H9 (cell line): Measurements from ENCODE around the gene SRC. TPM values are rescaled to one million over a fixed set of nuclear protein-coding genes. Genes with fewer than 3 reads are reported as not detected.

Experiments
- DNase-seq: peaks from one replicate; pipeline ENCODE4 v3.0.0-alpha.2; 2017
- H2AFZ ChIP-seq: one replicate; pipeline ENCODE4 v1.6.1; 2013; ENCODE audit warnings: mild to moderate bottlenecking, low read length, control low read depth, moderate library complexity
- H2AK5ac ChIP-seq: 2 replicates; pipeline ENCODE4 v1.6.1; 2013; ENCODE audit warnings: low read length, control low read depth, mixed read lengths; ENCODE audit not compliant: insufficient read length
- H2BK120ac ChIP-seq: one replicate; pipeline ENCODE4 v1.6.1; 2013; ENCODE audit warnings: low read depth, mild to moderate bottlenecking, low read length, control low read depth, inconsistent platforms; ENCODE audit not compliant: poor library complexity, severe bottlenecking
- H2BK12ac ChIP-seq: 2 replicates; pipeline ENCODE4 v1.6.1; 2013; ENCODE audit warnings: low read length, control low read depth, mixed read lengths, low read depth; ENCODE audit not compliant: insufficient read length
- H2BK15ac ChIP-seq: 2 replicates; pipeline ENCODE4 v1.6.1; 2013; ENCODE audit warnings: low read depth, low read length, control low read depth
- H2BK20ac ChIP-seq: one replicate; pipeline ENCODE4 v1.6.1; 2013; ENCODE audit warnings: low read depth, mild to moderate bottlenecking, low read length, control low read depth, inconsistent platforms; ENCODE audit not compliant: poor library complexity, severe bottlenecking
- H2BK5ac ChIP-seq: 2 replicates; pipeline ENCODE4 v1.6.1; 2013; ENCODE audit warnings: low read length, control low read depth, mixed read lengths; ENCODE audit not compliant: insufficient read length
- H3K14ac ChIP-seq: 2 replicates; pipeline ENCODE4 v1.6.1; 2013; ENCODE audit warnings: low read length, control low read depth; ENCODE audit not compliant: insufficient read depth
- H3K18ac ChIP-seq: 2 replicates; pipeline ENCODE4 v1.6.1; 2013; ENCODE audit warnings: low read depth, mild to moderate bottlenecking, mixed read lengths, low read length, control low read depth; ENCODE audit not compliant: insufficient read length
- H3K23ac ChIP-seq: 2 replicates; pipeline ENCODE4 v1.6.1; 2013; ENCODE audit warnings: low read length, control low read depth, mixed read lengths, low read depth; ENCODE audit not compliant: insufficient read length
- H3K23me2 ChIP-seq: 2 replicates; pipeline ENCODE4 v1.6.1; 2013; ENCODE audit warnings: low read depth, mild to moderate bottlenecking, mixed read lengths, low read length, control low read depth; ENCODE audit not compliant: insufficient read length, poor library complexity, severe bottlenecking
- H3K27ac ChIP-seq: 2 replicates; pipeline ENCODE4 v1.5.1; 2013; ENCODE audit warnings: low read length, control low read depth, mixed read lengths, low read depth; ENCODE audit not compliant: insufficient read length
- H3K27me3 ChIP-seq: 2 replicates; pipeline ENCODE4 v1.6.1; 2013; ENCODE audit warnings: low read length, control low read depth, inconsistent platforms; ENCODE audit not compliant: insufficient read depth
- H3K4ac ChIP-seq: 2 replicates; pipeline ENCODE4 v1.6.1; 2013; ENCODE audit warnings: low read depth, mild to moderate bottlenecking, control low read depth, inconsistent platforms, low read length, moderate library complexity
- H3K4me1 ChIP-seq: 2 replicates; pipeline ENCODE4 v1.6.1; 2013; ENCODE audit warnings: low read length, control low read depth, inconsistent platforms; ENCODE audit not compliant: insufficient read depth
- H3K4me2 ChIP-seq: 2 replicates; pipeline ENCODE4 v1.6.1; 2013; ENCODE audit warnings: low read length, control low read depth, mixed read lengths; ENCODE audit not compliant: insufficient read length, insufficient read depth
- H3K56ac ChIP-seq: 2 replicates; pipeline ENCODE4 v1.6.1; 2013; ENCODE audit warnings: low read depth, mild to moderate bottlenecking, mixed read lengths, low read length, control low read depth; ENCODE audit not compliant: insufficient read length
- H3K79me1 ChIP-seq: 2 replicates; pipeline ENCODE4 v1.6.1; 2013; ENCODE audit warnings: low read depth, mild to moderate bottlenecking, moderate library complexity, low read length, control low read depth, inconsistent platforms; ENCODE audit not compliant: insufficient read depth, poor library complexity, severe bottlenecking
- H3K79me2 ChIP-seq: 2 replicates; pipeline ENCODE4 v1.6.1; 2013; ENCODE audit warnings: low read length, control low read depth, inconsistent platforms; ENCODE audit not compliant: insufficient read depth
- H3K9ac ChIP-seq: 2 replicates; pipeline ENCODE4 v1.6.1; 2013; ENCODE audit warnings: low read length, control low read depth, mixed read lengths; ENCODE audit not compliant: insufficient read length; ENCODE audit errors: extremely low read depth
- H3K9me3 ChIP-seq: one replicate; pipeline ENCODE4 v1.6.1; 2013; ENCODE audit warnings: low read depth, low read length, inconsistent platforms; ENCODE audit not compliant: control insufficient read depth
- H3T11ph ChIP-seq: one replicate; pipeline ENCODE4 v1.6.1; 2013; ENCODE audit warnings: mild to moderate bottlenecking, low read length, control low read depth, inconsistent platforms
- H4K20me1 ChIP-seq: one replicate; pipeline ENCODE4 v1.6.1; 2013; ENCODE audit not compliant: control insufficient read depth, insufficient read length, insufficient read depth
- H4K5ac ChIP-seq: 2 replicates; pipeline ENCODE4 v1.6.1; 2013; ENCODE audit warnings: low read depth, mild to moderate bottlenecking, mixed read lengths, low read length, control low read depth; ENCODE audit not compliant: insufficient read length
- H4K8ac ChIP-seq: replicated peaks from 2 replicates; pipeline ENCODE4 v1.6.1; 2013; ENCODE audit warnings: low read length, control low read depth, mixed read lengths, low read depth; ENCODE audit not compliant: insufficient read length
- H4K91ac ChIP-seq: 2 replicates; pipeline ENCODE4 v1.6.1; 2013; ENCODE audit warnings: low read depth, mild to moderate bottlenecking, moderate library complexity, mixed read lengths, low read length, control low read depth; ENCODE audit not compliant: insufficient read length
- H3K27ac Mint-ChIP-seq, 3 experiments: 2 replicates in 2 of 3; 3 replicates in 1 of 3; pipeline ENCODE4 v1.8.0; 2020 to 2021; ENCODE audit warnings: mixed read lengths in 3 of 3, mild to moderate bottlenecking in 1 of 3, moderate library complexity in 1 of 3
- H3K27me3 Mint-ChIP-seq: 2 replicates; pipeline ENCODE4 v1.8.0; 2021; ENCODE audit warnings: low read depth, mild to moderate bottlenecking, moderate library complexity, mixed read lengths
- H3K36me3 Mint-ChIP-seq, 3 experiments: 2 replicates in 2 of 3; 3 replicates in 1 of 3; pipeline ENCODE4 v1.8.0; 2020 to 2021; ENCODE audit warnings: low read depth in 3 of 3, mixed read lengths in 3 of 3; ENCODE audit not compliant: insufficient read depth in 1 of 3
- H3K4me1 Mint-ChIP-seq, 2 experiments: 2 replicates each; pipeline ENCODE4 v1.8.0; 2020; ENCODE audit warnings: mixed read lengths in 2 of 2
- H3K4me3 Mint-ChIP-seq, 2 experiments: 2 replicates in 1 of 2; 3 replicates in 1 of 2; pipeline ENCODE4 v1.8.0; 2020 to 2021; ENCODE audit warnings: mild to moderate bottlenecking in 2 of 2, mixed read lengths in 2 of 2, moderate library complexity in 1 of 2
- H3K9me3 Mint-ChIP-seq, 2 experiments: 2 replicates in 1 of 2; 3 replicates in 1 of 2; pipeline ENCODE4 v1.8.0; 2020; ENCODE audit warnings: mild to moderate bottlenecking in 2 of 2, mixed read lengths in 2 of 2, moderate library complexity in 1 of 2
- WGBS: extraction: QIAGEN DNeasy Blood & Tissue Kit; methylation state at CpG from one replicate; pipeline ENCODE4 v1.1.7; 2013; ENCODE audit warnings: missing lambda C conversion rate, low lambda C conversion rate, mixed read lengths; ENCODE audit not compliant: insufficient read length; ENCODE audit errors: extremely low coverage; 5-methylcytosine and 5-hydroxymethylcytosine counted together
- total RNA-seq: library from RNA; stranded (reverse); gene quantifications from 2 replicates; pipeline ENCODE4 v1.2.1, GENCODE V29; 2021
- TF ChIP-seq, protein P1 (sequence below): fragments of 200-600 bp; sonication (generic); conservative IDR thresholded peaks from 3 replicates; pipeline ENCODE4 v1.8.0; 2021; ENCODE audit warnings: antibody characterized with exemption, mild to moderate bottlenecking

The SRC gene
- total RNA-seq, 1 experiment from 2014 or later: 44.5 TPM

DNA sequence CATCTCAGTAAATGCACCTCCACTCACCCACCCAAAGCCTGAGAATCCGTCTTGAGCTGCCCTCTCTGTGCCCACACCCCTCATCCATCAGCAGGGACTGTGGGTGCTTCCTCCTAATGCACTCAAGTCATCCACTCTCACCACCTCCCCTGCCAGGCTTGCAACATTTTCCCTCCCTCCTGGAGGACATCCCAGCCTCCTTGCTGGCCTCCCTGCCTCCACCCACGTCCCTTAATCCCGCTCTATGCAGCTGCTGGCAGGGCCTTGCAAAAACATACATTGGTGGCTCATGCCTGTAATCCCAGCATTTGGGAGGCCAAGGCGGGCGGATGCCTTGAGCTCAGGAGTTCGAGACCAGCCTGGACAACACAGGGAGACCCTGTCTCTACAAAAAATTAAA, 15.6 kb upstream of the SRC start:
- Mint-ChIP-seq H3K36me3 (no peaks in the 10 kb centered on the region; a peak in 1 of 7 replicates), H3K27ac (no peak overlapping the region), H3K4me3 (no peak overlapping the region), H3K27me3 (peaks cover 1% of the 10 kb centered on the region; the same call in 1 of the 2 replicates), H3K4me1 (peaks cover 4 to 10% of the 10 kb centered on the region in 2 experiments), H3K9me3 (no peaks in the 10 kb centered on the region)
- Histone ChIP-seq H2BK120ac (no peak overlapping the region), H3K4ac (no peak overlapping the region), H3K27me3 (no peaks in the 10 kb centered on the region; the same call in none of the 2 replicates), H3K27ac (no peak overlapping the region), H3K4me1 (no peaks in the 10 kb centered on the region), H3K23me2 (no peaks in the 10 kb centered on the region), H3K14ac (no peak overlapping the region), H3T11ph (no peak overlapping the region), H4K91ac (no peak overlapping the region), H4K5ac (no peak overlapping the region), H3K56ac (no peak overlapping the region), H2BK5ac (no peak overlapping the region), H3K18ac (no peak overlapping the region), H3K9ac (no peak overlapping the region), H3K79me1 (no peaks in the 10 kb centered on the region), H4K20me1 (no peaks in the 10 kb centered on the region), H2BK12ac (no peak overlapping the region), H3K4me2 (no peak overlapping the region), H3K9me3 (no peaks in the 10 kb centered on the region), H4K8ac (no peak overlapping the region), H3K23ac (no peak overlapping the region), H2AFZ (no peak overlapping the region), H2AK5ac (no peak overlapping the region), H2BK15ac (no peak overlapping the region), H2BK20ac (no peak overlapping the region), H3K79me2 (no peaks in the 10 kb centered on the region)
- TF ChIP-seq, protein P1, sequence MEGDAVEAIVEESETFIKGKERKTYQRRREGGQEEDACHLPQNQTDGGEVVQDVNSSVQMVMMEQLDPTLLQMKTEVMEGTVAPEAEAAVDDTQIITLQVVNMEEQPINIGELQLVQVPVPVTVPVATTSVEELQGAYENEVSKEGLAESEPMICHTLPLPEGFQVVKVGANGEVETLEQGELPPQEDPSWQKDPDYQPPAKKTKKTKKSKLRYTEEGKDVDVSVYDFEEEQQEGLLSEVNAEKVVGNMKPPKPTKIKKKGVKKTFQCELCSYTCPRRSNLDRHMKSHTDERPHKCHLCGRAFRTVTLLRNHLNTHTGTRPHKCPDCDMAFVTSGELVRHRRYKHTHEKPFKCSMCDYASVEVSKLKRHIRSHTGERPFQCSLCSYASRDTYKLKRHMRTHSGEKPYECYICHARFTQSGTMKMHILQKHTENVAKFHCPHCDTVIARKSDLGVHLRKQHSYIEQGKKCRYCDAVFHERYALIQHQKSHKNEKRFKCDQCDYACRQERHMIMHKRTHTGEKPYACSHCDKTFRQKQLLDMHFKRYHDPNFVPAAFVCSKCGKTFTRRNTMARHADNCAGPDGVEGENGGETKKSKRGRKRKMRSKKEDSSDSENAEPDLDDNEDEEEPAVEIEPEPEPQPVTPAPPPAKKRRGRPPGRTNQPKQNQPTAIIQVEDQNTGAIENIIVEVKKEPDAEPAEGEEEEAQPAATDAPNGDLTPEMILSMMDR: no peak
- no CpG with 5 or more reads among the region's 6 CpGs for WGBS
- no peak for DNase-seq
